Panc1 (cell line): ENCODE results near the gene NFATC2. TPM values are rescaled to one million over a fixed set of nuclear protein-coding genes. Genes with fewer than 3 reads are reported as not detected.

ENCODE experiments used
- ATAC-seq: fragments of 200-7000 bp; cut with Tn5 transposase; 2 replicates; pipeline ENCODE4 v1.9.1; 2020; ENCODE audit warnings: mild to moderate bottlenecking, moderate library complexity
- BruUV-seq: library from RNA; stranded (reverse); fragments of 400-500 nt; replicated peaks from 2 replicates; lab custom pipeline; 2021; lab: Mats Ljungman, UMichigan
- CTCF ChIA-PET: fragments of 300-600 bp; sonication (Branson Sonifier 250); formaldehyde crosslinking; loops from one replicate; lab custom pipeline; 2022; ENCODE audit warnings: antibody characterized with exemption; lab: Charles Lee
- POLR2A ChIA-PET: fragments of 300-600 bp; sonication (Branson Sonifier 250); formaldehyde crosslinking; loops from one replicate; lab custom pipeline; 2022; ENCODE audit warnings: antibody characterized with exemption; lab: Charles Lee
- DNase-seq: peaks from one replicate; pipeline ENCODE4 v3.0.0-alpha.2; 2010; ENCODE audit warnings: low read depth, low spot score
- H3K27ac ChIP-seq: 2 replicates; pipeline ENCODE4 v1.5.1; 2011; ENCODE audit warnings: mild to moderate bottlenecking, low read length, inconsistent platforms
- H3K27me3 ChIP-seq: fragments of 200-500 bp; sonication (Bioruptor generic); 2 replicates; pipeline ENCODE4 v1.6.0; 2014; ENCODE audit warnings: low read length, inconsistent platforms; ENCODE audit not compliant: control insufficient read depth, insufficient read depth
- H3K36me3 ChIP-seq: fragments of 200-500 bp; sonication (Bioruptor generic); 2 replicates; pipeline ENCODE4 v1.5.1; 2014; ENCODE audit warnings: inconsistent platforms, mild to moderate bottlenecking, low read length, moderate library complexity; ENCODE audit not compliant: control insufficient read depth, insufficient read depth
- H3K4me1 ChIP-seq: 2 replicates; pipeline ENCODE4 v1.5.1; 2011; ENCODE audit warnings: inconsistent platforms, mild to moderate bottlenecking, low read length, moderate library complexity; ENCODE audit not compliant: control insufficient read depth, insufficient read depth
- H3K4me3 ChIP-seq, 2 experiments: 2 replicates each; pipeline ENCODE4 v1.5.1; 2011 to 2012; ENCODE audit warnings: low read depth in 2 of 2, low read length in 2 of 2, mild to moderate bottlenecking in 2 of 2, inconsistent platforms in 1 of 2, moderate library complexity in 1 of 2
- H3K9me3 ChIP-seq: fragments of 200-500 bp; sonication (Bioruptor generic); 2 replicates; pipeline ENCODE4 v1.5.1; 2014; ENCODE audit warnings: low read depth, mild to moderate bottlenecking, inconsistent platforms, low read length, moderate library complexity; ENCODE audit not compliant: control insufficient read depth, insufficient read depth
- POLR2AphosphoS5 ChIP-seq: IDR thresholded peaks from 2 replicates; pipeline ENCODE4 v1.6.1; 2012; ENCODE audit warnings: mild to moderate bottlenecking, low read depth, low read length, moderate library complexity
- SIN3A ChIP-seq: IDR thresholded peaks from 2 replicates; pipeline ENCODE4 v1.6.1; 2012; ENCODE audit warnings: low read depth, mild to moderate bottlenecking, low read length, moderate library complexity, borderline replicate concordance; ENCODE audit not compliant: insufficient read depth
- TCF7L2 ChIP-seq: IDR thresholded peaks from 2 replicates; pipeline ENCODE4 v1.6.1; 2011; ENCODE audit warnings: mild to moderate bottlenecking, low read depth, low read length, inconsistent platforms
- in situ Hi-C: cut with HindIII; loops from 2 replicates; pipeline ENCODE4 v1.10.0; 2016; ENCODE audit warnings: low sequenced_read_pairs, low pct_unique_long_range_greater_than_20kb
- intact Hi-C: fragments of 100-400 bp; cut with micrococcal nuclease; formaldehyde crosslinking; loops from one replicate; pipeline ENCODE4 v1.10.0; 2022; ENCODE audit not compliant: unreplicated experiment
- total RNA-seq: library from RNA; stranded (reverse); gene quantifications from one replicate; pipeline ENCODE4 v1.2.1, GENCODE V29; 2021; ENCODE audit not compliant: unreplicated experiment
- TF ChIP-seq, protein P1 (sequence below), 2 experiments: IDR thresholded peaks; 2 replicates each; pipeline ENCODE4 v1.6.1; 2011 to 2012; ENCODE audit warnings: low read depth in 2 of 2, control low read depth in 1 of 2, low read length in 1 of 2, mild to moderate bottlenecking in 1 of 2, moderate library complexity in 1 of 2; ENCODE audit not compliant: insufficient read depth in 1 of 2
- TF ChIP-seq, protein P2 (sequence below): fragments of 450-650 bp; IDR thresholded peaks from 2 replicates; pipeline ENCODE4 v1.5.1; 2017; ENCODE audit warnings: mild to moderate bottlenecking

Gene NFATC2
- total RNA-seq, 1 experiment from 2014 or later: 10.6 TPM

DNA sequence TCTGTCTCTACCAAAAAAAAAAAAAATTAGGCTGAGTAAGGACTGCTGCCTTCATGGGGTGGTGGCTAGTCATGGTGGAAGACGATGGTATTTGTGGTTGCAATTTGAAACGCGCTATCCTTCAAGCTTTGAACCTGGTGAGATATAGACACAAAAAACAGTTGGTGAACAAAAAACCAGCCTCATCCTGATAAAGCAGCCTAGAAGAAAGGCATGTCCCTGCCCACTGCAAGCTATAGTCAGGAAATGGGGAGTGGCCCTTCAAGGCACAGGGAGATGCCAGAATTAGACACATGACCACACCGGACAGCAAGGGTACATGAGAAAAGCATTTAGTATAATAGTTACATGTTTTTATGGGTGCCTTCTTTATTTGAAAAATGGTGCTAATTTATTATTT is 193.6 kb downstream of the NFATC2 start:
- no peak overlapping the region for H3K27ac ChIP-seq
- ChIA-PET POLR2A (no interaction called here), CTCF (no interaction called here)
- in situ Hi-C loops: no loop called here
- no peaks in the 10 kb centered on the region for H3K27me3 ChIP-seq
- no peaks in the 10 kb centered on the region for H3K36me3 ChIP-seq
- no peak overlapping the region for H3K4me3 ChIP-seq
- no peaks in the 10 kb centered on the region for H3K4me1 ChIP-seq
- no peak for TF ChIP-seq TCF7L2
- no peak for TF ChIP-seq SIN3A
- TF ChIP-seq, protein P1, sequence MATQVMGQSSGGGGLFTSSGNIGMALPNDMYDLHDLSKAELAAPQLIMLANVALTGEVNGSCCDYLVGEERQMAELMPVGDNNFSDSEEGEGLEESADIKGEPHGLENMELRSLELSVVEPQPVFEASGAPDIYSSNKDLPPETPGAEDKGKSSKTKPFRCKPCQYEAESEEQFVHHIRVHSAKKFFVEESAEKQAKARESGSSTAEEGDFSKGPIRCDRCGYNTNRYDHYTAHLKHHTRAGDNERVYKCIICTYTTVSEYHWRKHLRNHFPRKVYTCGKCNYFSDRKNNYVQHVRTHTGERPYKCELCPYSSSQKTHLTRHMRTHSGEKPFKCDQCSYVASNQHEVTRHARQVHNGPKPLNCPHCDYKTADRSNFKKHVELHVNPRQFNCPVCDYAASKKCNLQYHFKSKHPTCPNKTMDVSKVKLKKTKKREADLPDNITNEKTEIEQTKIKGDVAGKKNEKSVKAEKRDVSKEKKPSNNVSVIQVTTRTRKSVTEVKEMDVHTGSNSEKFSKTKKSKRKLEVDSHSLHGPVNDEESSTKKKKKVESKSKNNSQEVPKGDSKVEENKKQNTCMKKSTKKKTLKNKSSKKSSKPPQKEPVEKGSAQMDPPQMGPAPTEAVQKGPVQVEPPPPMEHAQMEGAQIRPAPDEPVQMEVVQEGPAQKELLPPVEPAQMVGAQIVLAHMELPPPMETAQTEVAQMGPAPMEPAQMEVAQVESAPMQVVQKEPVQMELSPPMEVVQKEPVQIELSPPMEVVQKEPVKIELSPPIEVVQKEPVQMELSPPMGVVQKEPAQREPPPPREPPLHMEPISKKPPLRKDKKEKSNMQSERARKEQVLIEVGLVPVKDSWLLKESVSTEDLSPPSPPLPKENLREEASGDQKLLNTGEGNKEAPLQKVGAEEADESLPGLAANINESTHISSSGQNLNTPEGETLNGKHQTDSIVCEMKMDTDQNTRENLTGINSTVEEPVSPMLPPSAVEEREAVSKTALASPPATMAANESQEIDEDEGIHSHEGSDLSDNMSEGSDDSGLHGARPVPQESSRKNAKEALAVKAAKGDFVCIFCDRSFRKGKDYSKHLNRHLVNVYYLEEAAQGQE (IDR thresholded peaks at IDR 0.05; ENCODE audit: insufficient read depth in 1 of 2, low read depth in 2 of 2, low read length in 1 of 2): no peak
- TF ChIP-seq, protein P2, sequence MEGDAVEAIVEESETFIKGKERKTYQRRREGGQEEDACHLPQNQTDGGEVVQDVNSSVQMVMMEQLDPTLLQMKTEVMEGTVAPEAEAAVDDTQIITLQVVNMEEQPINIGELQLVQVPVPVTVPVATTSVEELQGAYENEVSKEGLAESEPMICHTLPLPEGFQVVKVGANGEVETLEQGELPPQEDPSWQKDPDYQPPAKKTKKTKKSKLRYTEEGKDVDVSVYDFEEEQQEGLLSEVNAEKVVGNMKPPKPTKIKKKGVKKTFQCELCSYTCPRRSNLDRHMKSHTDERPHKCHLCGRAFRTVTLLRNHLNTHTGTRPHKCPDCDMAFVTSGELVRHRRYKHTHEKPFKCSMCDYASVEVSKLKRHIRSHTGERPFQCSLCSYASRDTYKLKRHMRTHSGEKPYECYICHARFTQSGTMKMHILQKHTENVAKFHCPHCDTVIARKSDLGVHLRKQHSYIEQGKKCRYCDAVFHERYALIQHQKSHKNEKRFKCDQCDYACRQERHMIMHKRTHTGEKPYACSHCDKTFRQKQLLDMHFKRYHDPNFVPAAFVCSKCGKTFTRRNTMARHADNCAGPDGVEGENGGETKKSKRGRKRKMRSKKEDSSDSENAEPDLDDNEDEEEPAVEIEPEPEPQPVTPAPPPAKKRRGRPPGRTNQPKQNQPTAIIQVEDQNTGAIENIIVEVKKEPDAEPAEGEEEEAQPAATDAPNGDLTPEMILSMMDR: no peak
- TF ChIP-seq POLR2AphosphoS5: no peak
- DNase-seq (no peak), ATAC-seq (no peak)
- intact Hi-C loops: no loop called here
- BruUV-seq: no TSS peak
- no peaks in the 10 kb centered on the region for H3K9me3 ChIP-seq

DNA sequence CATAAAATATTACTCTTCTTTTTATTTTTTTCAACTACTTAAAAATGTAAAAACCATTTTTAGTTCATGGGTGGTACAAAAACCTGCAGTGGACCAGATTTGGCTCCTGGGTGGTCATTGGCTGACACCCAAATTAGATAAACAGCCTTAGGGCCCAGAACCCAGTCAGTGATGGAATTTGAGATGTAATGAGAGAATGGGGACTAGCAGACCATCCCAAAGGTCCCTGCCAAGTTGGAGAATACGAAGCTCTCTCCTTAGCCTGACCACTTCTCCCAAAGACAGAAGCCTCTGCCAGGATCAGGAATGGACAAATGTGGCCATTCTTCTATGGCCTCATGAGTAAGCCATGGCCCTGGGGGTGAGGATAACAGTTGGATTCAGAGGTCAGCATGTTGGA is 194.7 kb downstream of the NFATC2 start:
- CTCF ChIA-PET: no interaction called here
- intact Hi-C loops (no loop called here), in situ Hi-C loops (no loop called here)
- Histone ChIP-seq H3K27me3 (no peaks in the 10 kb centered on the region), H3K9me3 (no peaks in the 10 kb centered on the region), H3K4me1 (no peaks in the 10 kb centered on the region), H3K36me3 (no peaks in the 10 kb centered on the region), H3K4me3 (no peak overlapping the region), H3K27ac (no peak overlapping the region)
- POLR2A ChIA-PET: no interaction called here
- DNase-seq: no peak
- BruUV-seq: no TSS peak
- TF ChIP-seq POLR2AphosphoS5: no peak
- TF ChIP-seq TCF7L2: no peak
- no peak for TF ChIP-seq SIN3A
- TF ChIP-seq, protein P1 (IDR thresholded peaks at IDR 0.05; ENCODE audit: insufficient read depth in 1 of 2, low read depth in 2 of 2, low read length in 1 of 2): no peak
- TF ChIP-seq, protein P2: no peak
- ATAC-seq: no peak
